HepG2 (cell line): Measurements from ENCODE around the gene CDK18. TPM values are rescaled to one million over a fixed set of nuclear protein-coding genes. Genes with fewer than 3 reads are reported as not detected.

ENCODE experiments used
- AKAP8 ChIP-seq: sonication (generic); formaldehyde crosslinking; IDR thresholded peaks from 2 replicates; pipeline ENCODE4 v1.5.1; 2020; ENCODE audit warnings: mild to moderate bottlenecking, missing genetic modification reagents
- CCAR2 ChIP-seq: fragments of 200-400 bp; formaldehyde crosslinking; optimal IDR thresholded peaks from 2 replicates; pipeline ENCODE3; 2018; ENCODE audit warnings: low read depth, mild to moderate bottlenecking, low read length, moderate library complexity
- CHD2 ChIP-seq: IDR thresholded peaks from 2 replicates; pipeline ENCODE4 v1.6.1; 2011; ENCODE audit warnings: low read depth, low read length, improper control_type of control experiment
- DR1 ChIP-seq: sonication (generic); formaldehyde crosslinking; IDR thresholded peaks from 2 replicates; pipeline ENCODE4 v1.8.0; 2021; ENCODE audit warnings: mild to moderate bottlenecking, missing genetic modification reagents, inconsistent platforms
- HDAC2 ChIP-seq: sonication (generic); formaldehyde crosslinking; IDR thresholded peaks from 2 replicates; pipeline ENCODE4 v1.4.0; 2020; ENCODE audit warnings: missing genetic modification reagents
- HNF4A ChIP-seq: sonication (generic); formaldehyde crosslinking; IDR thresholded peaks from 2 replicates; pipeline ENCODE4 v1.4.0; 2020; ENCODE audit warnings: missing genetic modification reagents
- HNRNPUL1 ChIP-seq: fragments of 200-400 bp; formaldehyde crosslinking; IDR thresholded peaks from 2 replicates; pipeline ENCODE4 v1.6.1; 2017; ENCODE audit warnings: low read depth, mild to moderate bottlenecking, low read length, moderate library complexity
- KDM6A ChIP-seq: IDR thresholded peaks from 2 replicates; pipeline ENCODE4 v1.6.1; 2016; ENCODE audit warnings: low read depth
- KLF12 ChIP-seq: sonication (generic); formaldehyde crosslinking; IDR thresholded peaks from 2 replicates; pipeline ENCODE4 v1.4.0; 2020; ENCODE audit warnings: missing genetic modification reagents, borderline replicate concordance
- MAX ChIP-seq: IDR thresholded peaks from 2 replicates; pipeline ENCODE4 v1.6.1; 2012; ENCODE audit warnings: inconsistent platforms
- MEIS2 ChIP-seq: sonication (generic); formaldehyde crosslinking; IDR thresholded peaks from 2 replicates; pipeline ENCODE4 v1.9.0; 2021; ENCODE audit warnings: mild to moderate bottlenecking, missing genetic modification reagents
- MXD1 ChIP-seq: sonication (generic); formaldehyde crosslinking; IDR thresholded peaks from 2 replicates; pipeline ENCODE4 v1.4.0; 2020; ENCODE audit warnings: mild to moderate bottlenecking, missing genetic modification reagents
- NR3C1 ChIP-seq: sonication (generic); formaldehyde crosslinking; IDR thresholded peaks from 2 replicates; pipeline ENCODE4 v1.4.0; 2020; ENCODE audit warnings: missing genetic modification reagents
- PHF20 ChIP-seq: sonication (generic); formaldehyde crosslinking; IDR thresholded peaks from 2 replicates; pipeline ENCODE4 v1.5.0; 2020; ENCODE audit warnings: mild to moderate bottlenecking, missing genetic modification reagents
- RELA ChIP-seq: sonication (generic); formaldehyde crosslinking; IDR thresholded peaks from 2 replicates; pipeline ENCODE4 v1.4.0; 2020; ENCODE audit warnings: missing genetic modification reagents
- REXO4 ChIP-seq: sonication (generic); formaldehyde crosslinking; IDR thresholded peaks from 2 replicates; pipeline ENCODE4 v1.8.0; 2022; ENCODE audit warnings: missing genetic modification reagents, mild to moderate bottlenecking, borderline replicate concordance
- SKI ChIP-seq: fragments of 450-650 bp; IDR thresholded peaks from one replicate; pipeline ENCODE4 v1.6.1; 2018; ENCODE audit warnings: mild to moderate bottlenecking; ENCODE audit not compliant: partially characterized antibody
- THAP9 ChIP-seq: sonication (generic); formaldehyde crosslinking; IDR thresholded peaks from 2 replicates; pipeline ENCODE4; 2020; ENCODE audit warnings: missing genetic modification reagents, mild to moderate bottlenecking, borderline replicate concordance
- ZBTB34 ChIP-seq: sonication (generic); formaldehyde crosslinking; IDR thresholded peaks from 2 replicates; pipeline ENCODE4 v1.8.0; 2022; ENCODE audit warnings: mild to moderate bottlenecking, missing genetic modification reagents
- ZKSCAN1 ChIP-seq: fragments of 150-350 bp; IDR thresholded peaks from 2 replicates; pipeline ENCODE4 v1.6.1; 2014; ENCODE audit warnings: low read length
- ZKSCAN8 ChIP-seq: IDR thresholded peaks from 2 replicates; pipeline ENCODE4 v1.6.1; 2016; ENCODE audit warnings: borderline replicate concordance, missing genetic modification reagents, missing compliant biosample characterization
- ZNF354B ChIP-seq: sonication (generic); formaldehyde crosslinking; IDR thresholded peaks from 2 replicates; pipeline ENCODE4 v1.8.0; 2022; ENCODE audit warnings: mild to moderate bottlenecking, missing genetic modification reagents
- ZNF512 ChIP-seq: sonication (generic); formaldehyde crosslinking; IDR thresholded peaks from 2 replicates; pipeline ENCODE4 v1.4.0; 2020; ENCODE audit warnings: mild to moderate bottlenecking, missing genetic modification reagents
- ZNF670 ChIP-seq: sonication (generic); formaldehyde crosslinking; IDR thresholded peaks from 2 replicates; pipeline ENCODE4 v1.8.0; 2022; ENCODE audit warnings: mild to moderate bottlenecking, missing genetic modification reagents, borderline replicate concordance
- ZNF777 ChIP-seq: sonication (generic); formaldehyde crosslinking; IDR thresholded peaks from 2 replicates; pipeline ENCODE4 v1.4.0; 2020; ENCODE audit warnings: missing genetic modification reagents
- ZSCAN9 ChIP-seq: IDR thresholded peaks from 2 replicates; pipeline ENCODE4 v1.6.1; 2016; ENCODE audit warnings: borderline replicate concordance
- polyA plus RNA-seq, 8 experiments: library from polyadenylated mRNA; depleted of rRNA in 3 of 8; stranded (reverse) in 7 of 8; unstranded in 1 of 8; fragments of >200 nt; fragmentation: Illumina TruSeq in 4 of 8; extraction: Trizol in 4 of 8; gene quantifications; 2 replicates each; pipeline versions ENCODE4 v1.2.1 to v1.2.3, GENCODE V29; 2011 to 2016; ENCODE audit warnings: low read depth in 4 of 8, missing spikeins in 1 of 8, mixed read lengths in 1 of 8; ENCODE audit not compliant: insufficient read depth in 1 of 8
- total RNA-seq, 5 experiments: library from RNA; depleted of rRNA; stranded (reverse); fragments of >200 nt; fragmentation: Illumina TruSeq; extraction: Trizol; gene quantifications; 2 replicates each; pipeline ENCODE4 v1.2.3, GENCODE V29; 2016; ENCODE audit warnings: low read depth in 1 of 5

CDK18 gene
- total and polyA plus RNA-seq, 2 of the 13 experiments (the other 11 are each of a cell fraction or from before 2014, with no cell fraction given), result 6.4 to 38.8 TPM

- TF ChIP-seq PHF20 (no peak), NR3C1 (no peak), ZNF777 (no peak), ZSCAN9 (CRISPR knock-in tag) (peak; percentile 81; the same call in 1 of the 2 replicates), MXD1 (CRISPR knock-in tag) (no peak), KDM6A (CRISPR knock-in tag) (no peak), ZKSCAN1 (no peak), CCAR2 (no peak), RELA (CRISPR knock-in tag) (no peak), MAX (no peak), ZNF354B (CRISPR knock-in tag) (no peak), REXO4 (CRISPR knock-in tag) (no peak), ZKSCAN8 (CRISPR knock-in tag) (no peak), MEIS2 (CRISPR knock-in tag) (0 out of 2 replicates have a peak, but pooled peaks have one; percentile 49), HDAC2 (CRISPR knock-in tag) (peak; percentile 52; the same call in 1 of the 2 replicates), CHD2 (no peak), ZNF670 (CRISPR knock-in tag) (no peak), KLF12 (CRISPR knock-in tag) (no peak), SKI (no peak), DR1 (no peak), ZNF512 (no peak), ZBTB34 (no peak), HNRNPUL1 (no peak), AKAP8 (CRISPR knock-in tag) (no peak), THAP9 (CRISPR knock-in tag) (no peak), HNF4A (CRISPR knock-in tag) (no peak)
These were observed 45.5 kb upstream of the CDK18 start (continued) for GRCh38 chr1:205458777-205459566.
